Hematopoietic multipotent progenitor cell treated with erythropoietin and hydrocortisone succinate and interleukin-3 and kit ligand, for 8 days (in vitro differentiated cells): ENCODE data around the gene GSTA3.

ENCODE experiments used
- DNase-seq: peaks from one replicate; pipeline ENCODE4 v3.0.0-alpha.2; 2015

Gene GSTA3

DNA sequence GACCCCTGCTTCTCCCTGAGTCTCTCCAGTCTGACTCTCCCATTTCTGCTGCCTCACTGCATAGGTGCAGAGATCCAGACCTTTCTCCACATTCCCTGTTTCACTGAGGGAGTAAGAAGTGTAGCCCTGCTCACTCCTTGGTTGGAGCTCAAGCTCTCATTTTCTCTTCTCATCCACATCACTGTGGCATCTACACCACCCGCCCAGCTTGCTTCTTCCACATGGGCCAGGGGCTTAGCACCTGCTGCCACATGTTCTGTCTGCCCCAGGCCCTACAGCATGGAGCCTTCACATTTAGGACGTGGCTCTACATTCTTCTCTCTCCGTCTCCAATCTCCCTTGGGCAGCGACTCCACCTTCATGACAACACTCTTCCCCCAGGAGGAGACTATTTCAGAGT, 60.4 kb downstream of the GSTA3 start:
- DNase-seq, result no peak
